H1 (cell line): ENCODE data around the gene ARMS2. TPM values are rescaled to one million over a fixed set of nuclear protein-coding genes. Genes with fewer than 3 reads are reported as not detected.

ENCODE experiments used
- CHD7 ChIP-seq: fragments of 300-600 bp; sonication (generic); IDR thresholded peaks from 2 replicates; pipeline ENCODE4 v1.7.1; 2012; ENCODE audit warnings: low read length, moderate library complexity, mild to moderate bottlenecking, inconsistent platforms; ENCODE audit not compliant: insufficient replicate concordance
- EP300 ChIP-seq, 2 experiments: IDR thresholded peaks; 1 replicate in 1 of 2; 2 replicates in 1 of 2; pipeline ENCODE4 v1.6.1; 2011 to 2012; ENCODE audit warnings: low read depth in 2 of 2, low read length in 2 of 2, mild to moderate bottlenecking in 2 of 2, borderline replicate concordance in 1 of 2, inconsistent platforms in 1 of 2, moderate library complexity in 1 of 2
- KDM4A ChIP-seq: IDR thresholded peaks from one replicate; pipeline ENCODE4 v1.7.1; 2012; ENCODE audit warnings: low read depth, mild to moderate bottlenecking, moderate library complexity, low read length, inconsistent platforms; ENCODE audit not compliant: severe bottlenecking
- SAP30 ChIP-seq: fragments of 300-600 bp; sonication (generic); IDR thresholded peaks from 2 replicates; pipeline ENCODE4 v1.7.1; 2012; ENCODE audit warnings: low read length, moderate library complexity, mild to moderate bottlenecking, inconsistent platforms; ENCODE audit not compliant: insufficient read depth, insufficient replicate concordance
- polyA plus RNA-seq, 7 experiments: library from polyadenylated mRNA; depleted of rRNA in 3 of 7; stranded (reverse) in 5 of 7; unstranded in 2 of 7; fragments of >200 nt in 5 of 7; fragments of 200-250 nt in 2 of 7; gene quantifications; 1 replicate in 5 of 7; 2 replicates in 1 of 7; 4 replicates in 1 of 7; pipeline versions ENCODE4 v1.2.1 to v1.2.3, GENCODE V29; 2011 to 2013; ENCODE audit warnings: missing spikeins in 2 of 7, mixed read lengths in 2 of 7
- total RNA-seq: library from RNA; stranded (reverse); fragmentation: NEBNext Ultra II Directional; extraction: Animal tissue kit (Norgen Biotek cat#: 25700); gene quantifications from 2 replicates; pipeline ENCODE4 v1.2.1, GENCODE V29; 2021
- TF ChIP-seq, protein P1 (sequence below): IDR thresholded peaks from 2 replicates; pipeline ENCODE4 v1.6.1; 2012; ENCODE audit warnings: inconsistent platforms

ARMS2 gene
- total and polyA plus RNA-seq, 2 of the 8 experiments (the other 6 are each of a cell fraction or from before 2014, with no cell fraction given): not detected

DNA sequence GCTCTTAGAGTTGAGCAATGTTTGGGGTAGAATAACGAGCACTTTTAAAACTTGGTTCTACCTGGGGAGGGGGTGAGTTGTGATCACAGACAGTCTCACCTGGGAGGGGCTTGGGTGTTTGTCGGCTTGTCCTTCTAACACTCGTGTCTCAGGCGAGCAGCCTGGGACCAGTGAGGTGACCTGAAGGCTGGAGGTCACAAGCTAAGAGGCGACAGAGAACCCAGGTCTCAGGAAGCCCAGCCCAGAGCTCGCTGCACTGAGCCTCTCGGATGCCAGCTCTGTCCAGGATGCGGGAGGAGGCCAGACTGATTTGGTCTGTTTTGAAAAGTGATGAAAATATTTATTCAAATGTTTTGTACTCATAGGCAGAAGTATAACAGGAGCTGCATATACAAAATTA lies 18.7 kb downstream of the ARMS2 start (continued):
- TF ChIP-seq EP300 (IDR thresholded peaks at IDR 0.05; ENCODE audit: borderline replicate concordance in 1 of 2, low read depth in 2 of 2, low read length in 2 of 2) (no peak), KDM4A (no peak), SAP30 (no peak), CHD7 (no peak)
- TF ChIP-seq, protein P1, sequence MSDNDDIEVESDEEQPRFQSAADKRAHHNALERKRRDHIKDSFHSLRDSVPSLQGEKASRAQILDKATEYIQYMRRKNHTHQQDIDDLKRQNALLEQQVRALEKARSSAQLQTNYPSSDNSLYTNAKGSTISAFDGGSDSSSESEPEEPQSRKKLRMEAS: no peak
